Astrocyte (in vitro differentiated cells and primary cell): ENCODE measurements around the gene DCC. TPM values are rescaled to one million over a fixed set of nuclear protein-coding genes. Genes with fewer than 3 reads are reported as not detected.
"Not testable (repeated sequence)": the region's sequence is repeated elsewhere in the genome, so short reads cannot be mapped to it uniquely, and the experiment has no call there.

ENCODE experiments used
- DNase-seq: peaks from one replicate; pipeline ENCODE4 v3.0.0-alpha.2; 2010; ENCODE audit warnings: low read depth
- FAIRE-seq: peaks from 2 replicates; lab custom pipeline; 2011; peaks lifted over from hg19 to GRCh38; lab: Jason Lieb, UNC
- H2AFZ ChIP-seq: 2 replicates; pipeline ENCODE4 v1.6.0; 2012; ENCODE audit warnings: low read depth, low read length, inconsistent platforms
- H3K27ac ChIP-seq: 2 replicates; pipeline ENCODE4 v1.5.1; 2011; ENCODE audit warnings: low read depth, low read length, inconsistent platforms
- H3K27me3 ChIP-seq: 2 replicates; pipeline ENCODE4 v1.6.0; 2011; ENCODE audit warnings: low read length, inconsistent platforms; ENCODE audit not compliant: insufficient read depth
- H3K36me3 ChIP-seq: 2 replicates; pipeline ENCODE4 v1.5.1; 2011; ENCODE audit warnings: low read length, inconsistent platforms; ENCODE audit not compliant: insufficient read depth
- H3K4me1 ChIP-seq: 2 replicates; pipeline ENCODE4 v1.5.1; 2011; ENCODE audit warnings: low read length, inconsistent platforms; ENCODE audit not compliant: insufficient read depth
- H3K4me2 ChIP-seq: 2 replicates; pipeline ENCODE4 v1.6.0; 2012; ENCODE audit warnings: low read length, inconsistent platforms
- H3K4me3 ChIP-seq: 2 replicates; pipeline ENCODE4 v1.5.1; 2011; ENCODE audit warnings: low read depth, mild to moderate bottlenecking, low read length, inconsistent platforms; ENCODE audit not compliant: insufficient read depth
- H3K79me2 ChIP-seq: 2 replicates; pipeline ENCODE4 v1.6.0; 2012; ENCODE audit warnings: mild to moderate bottlenecking, low read length, inconsistent platforms; ENCODE audit not compliant: insufficient read depth
- H3K9ac ChIP-seq: 2 replicates; pipeline ENCODE4 v1.6.0; 2012; ENCODE audit warnings: mild to moderate bottlenecking, low read length, inconsistent platforms
- H3K9me3 ChIP-seq: 2 replicates; pipeline ENCODE4 v1.5.1; 2012; ENCODE audit warnings: low read depth, mild to moderate bottlenecking, low read length, inconsistent platforms; ENCODE audit not compliant: insufficient read depth
- H4K20me1 ChIP-seq: 2 replicates; pipeline ENCODE4 v1.6.0; 2012; ENCODE audit warnings: low read length, inconsistent platforms; ENCODE audit not compliant: insufficient read depth
- H3K27ac Mint-ChIP-seq: one replicate; pipeline ENCODE4 v1.8.0; 2021; ENCODE audit warnings: mild to moderate bottlenecking, mixed read lengths; ENCODE audit not compliant: unreplicated experiment
- H3K27me3 Mint-ChIP-seq: one replicate; pipeline ENCODE4 v1.8.0; 2021; ENCODE audit warnings: low read depth, mixed read lengths; ENCODE audit not compliant: unreplicated experiment
- H3K36me3 Mint-ChIP-seq: one replicate; pipeline ENCODE4 v1.8.0; 2021; ENCODE audit warnings: low read depth, mixed read lengths; ENCODE audit not compliant: unreplicated experiment
- H3K4me1 Mint-ChIP-seq: one replicate; pipeline ENCODE4 v1.8.0; 2021; ENCODE audit warnings: low read depth, mixed read lengths; ENCODE audit not compliant: unreplicated experiment
- H3K4me3 Mint-ChIP-seq: one replicate; pipeline ENCODE4 v1.8.0; 2021; ENCODE audit warnings: mild to moderate bottlenecking, moderate library complexity, mixed read lengths; ENCODE audit not compliant: unreplicated experiment
- H3K9me3 Mint-ChIP-seq: one replicate; pipeline ENCODE4 v1.8.0; 2021; ENCODE audit warnings: mild to moderate bottlenecking, mixed read lengths; ENCODE audit not compliant: unreplicated experiment
- EZH2 ChIP-seq: IDR thresholded peaks from 2 replicates; pipeline ENCODE4 v1.6.1; 2012; ENCODE audit warnings: mild to moderate bottlenecking, low read length, inconsistent platforms; ENCODE audit not compliant: insufficient read depth
- total RNA-seq: library from RNA; stranded (reverse); gene quantifications from 2 replicates; pipeline ENCODE4 v1.2.1, GENCODE V29; 2021
- TF ChIP-seq, protein P1 (sequence below): IDR thresholded peaks from 2 replicates; pipeline ENCODE4 v1.5.1; 2011; ENCODE audit warnings: low read depth, mild to moderate bottlenecking, inconsistent platforms, low read length, moderate library complexity; ENCODE audit not compliant: insufficient read depth

Gene DCC
- total RNA-seq, 1 donor from 2014 or later, result 2.6 TPM

DNA sequence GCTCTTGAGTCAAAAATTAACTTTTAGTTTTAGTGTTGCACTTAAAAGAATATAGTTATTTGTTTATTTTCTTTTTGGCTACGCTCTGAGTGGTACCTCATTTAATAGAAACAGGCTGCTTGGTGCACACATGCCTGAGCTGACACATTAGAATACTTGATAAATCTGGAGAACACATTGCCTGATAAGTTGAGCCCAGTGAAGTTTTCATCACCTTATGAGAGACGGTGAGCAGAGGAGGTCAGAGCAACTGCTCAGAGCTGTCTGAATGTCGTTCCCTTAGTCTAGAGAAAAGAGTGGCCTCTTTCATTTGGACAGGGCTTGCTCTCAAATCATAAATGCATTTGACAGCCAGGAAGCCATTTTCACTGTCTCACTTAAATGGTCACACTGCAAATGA, 1168.5 kb downstream of the DCC start:
- Histone ChIP-seq H3K4me2 (no peak overlapping the region), H3K4me1 (no peaks in the 10 kb centered on the region), H2AFZ (no peak overlapping the region), H3K27me3 (no peaks in the 10 kb centered on the region), H3K9ac (no peak overlapping the region), H4K20me1 (no peaks in the 10 kb centered on the region), H3K9me3 (no peaks in the 10 kb centered on the region), H3K79me2 (no peaks in the 10 kb centered on the region), H3K27ac (no peak overlapping the region), H3K4me3 (no peak overlapping the region), H3K36me3 (no peaks in the 10 kb centered on the region)
- FAIRE-seq, result no peak
- TF ChIP-seq, protein P1, sequence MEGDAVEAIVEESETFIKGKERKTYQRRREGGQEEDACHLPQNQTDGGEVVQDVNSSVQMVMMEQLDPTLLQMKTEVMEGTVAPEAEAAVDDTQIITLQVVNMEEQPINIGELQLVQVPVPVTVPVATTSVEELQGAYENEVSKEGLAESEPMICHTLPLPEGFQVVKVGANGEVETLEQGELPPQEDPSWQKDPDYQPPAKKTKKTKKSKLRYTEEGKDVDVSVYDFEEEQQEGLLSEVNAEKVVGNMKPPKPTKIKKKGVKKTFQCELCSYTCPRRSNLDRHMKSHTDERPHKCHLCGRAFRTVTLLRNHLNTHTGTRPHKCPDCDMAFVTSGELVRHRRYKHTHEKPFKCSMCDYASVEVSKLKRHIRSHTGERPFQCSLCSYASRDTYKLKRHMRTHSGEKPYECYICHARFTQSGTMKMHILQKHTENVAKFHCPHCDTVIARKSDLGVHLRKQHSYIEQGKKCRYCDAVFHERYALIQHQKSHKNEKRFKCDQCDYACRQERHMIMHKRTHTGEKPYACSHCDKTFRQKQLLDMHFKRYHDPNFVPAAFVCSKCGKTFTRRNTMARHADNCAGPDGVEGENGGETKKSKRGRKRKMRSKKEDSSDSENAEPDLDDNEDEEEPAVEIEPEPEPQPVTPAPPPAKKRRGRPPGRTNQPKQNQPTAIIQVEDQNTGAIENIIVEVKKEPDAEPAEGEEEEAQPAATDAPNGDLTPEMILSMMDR, result no peak
- TF ChIP-seq EZH2, result no peak
- no peak for DNase-seq
- H3K4me3 Mint-ChIP-seq, result no peak overlapping the region
- H3K27ac Mint-ChIP-seq, result no peak overlapping the region
- no peaks in the 10 kb centered on the region for H3K27me3 Mint-ChIP-seq
- no peaks in the 10 kb centered on the region for H3K4me1 Mint-ChIP-seq
- H3K36me3 Mint-ChIP-seq, result no peaks in the 10 kb centered on the region
- no peaks in the 10 kb centered on the region for H3K9me3 Mint-ChIP-seq

DNA sequence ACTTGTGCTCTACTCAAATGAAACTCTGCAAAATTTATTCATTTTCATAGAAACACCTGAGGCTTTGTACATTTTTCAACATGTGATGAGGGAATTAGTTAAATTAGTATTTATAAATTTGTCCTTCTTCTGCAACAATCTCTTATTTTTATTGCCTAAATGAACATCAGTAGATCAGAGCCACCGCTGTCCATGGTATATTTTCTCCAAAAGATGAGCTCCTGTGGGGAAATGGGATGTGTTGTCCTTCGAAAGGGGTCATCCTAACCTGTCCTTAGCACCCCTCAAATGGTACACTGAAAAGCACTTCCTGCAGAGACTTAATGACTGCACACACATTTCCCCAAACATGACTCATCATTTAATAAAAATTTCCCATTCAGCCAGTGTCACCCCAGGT, 1169.9 kb downstream of the DCC start:
- no peaks in the 10 kb centered on the region for H3K4me1 Mint-ChIP-seq
- Histone ChIP-seq H4K20me1 (no peaks in the 10 kb centered on the region), H3K27me3 (no peaks in the 10 kb centered on the region), H3K79me2 (no peaks in the 10 kb centered on the region), H3K4me1 (no peaks in the 10 kb centered on the region), H3K36me3 (no peaks in the 10 kb centered on the region), H3K4me2 (no peak overlapping the region), H3K9me3 (no peaks in the 10 kb centered on the region), H2AFZ (no peak overlapping the region), H3K4me3 (no peak overlapping the region), H3K9ac (no peak overlapping the region), H3K27ac (no peak overlapping the region)
- no peak for TF ChIP-seq EZH2
- TF ChIP-seq, protein P1, result no peak
- no peak for FAIRE-seq
- H3K9me3 Mint-ChIP-seq, result no peaks in the 10 kb centered on the region
- DNase-seq, result no peak
- H3K27ac Mint-ChIP-seq, result no peak overlapping the region
- H3K27me3 Mint-ChIP-seq, result no peaks in the 10 kb centered on the region
- no peaks in the 10 kb centered on the region for H3K36me3 Mint-ChIP-seq
- H3K4me3 Mint-ChIP-seq, result no peak overlapping the region

DNA sequence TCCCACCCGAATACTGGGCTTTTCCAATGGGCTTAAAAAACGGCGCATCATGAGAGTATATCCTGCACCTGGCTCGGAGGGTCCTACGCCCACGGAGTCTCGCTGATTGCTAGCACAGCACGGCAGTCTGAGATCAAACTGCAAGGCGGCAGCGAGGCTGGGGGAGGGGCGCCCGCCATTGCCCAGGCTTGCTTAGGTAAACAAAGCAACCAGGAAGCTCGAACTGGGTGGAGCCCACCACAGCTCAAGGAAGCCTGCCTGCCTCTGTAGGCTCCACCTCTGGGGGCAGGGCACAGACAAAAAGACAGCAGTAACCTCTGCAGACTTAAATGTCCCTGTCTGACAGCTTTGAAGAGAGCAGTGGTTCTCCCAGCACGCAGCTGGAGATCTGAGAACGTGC, 1171.7 kb downstream of the DCC start:
- not testable (repeated sequence) for H3K27me3 Mint-ChIP-seq, H3K27ac Mint-ChIP-seq

More for the DNA sequence above, 1171.7 kb downstream of the DCC start:
- DNase-seq, H3K4me1 ChIP-seq, H3K4me3 ChIP-seq, H4K20me1 ChIP-seq, H2AFZ ChIP-seq, H3K27ac ChIP-seq, H3K4me3 Mint-ChIP-seq, H3K36me3 Mint-ChIP-seq, H3K27me3 ChIP-seq, H3K4me1 Mint-ChIP-seq, H3K36me3 ChIP-seq, H3K4me2 ChIP-seq, H3K9ac ChIP-seq, H3K79me2 ChIP-seq, FAIRE-seq, H3K9me3 ChIP-seq, H3K9me3 Mint-ChIP-seq: not testable (repeated sequence)
